A549 (cell line): Measurements from ENCODE around the gene CPED1. TPM values are rescaled to one million over a fixed set of nuclear protein-coding genes. Genes with fewer than 3 reads are reported as not detected.
"Not testable (repeated sequence)": the region's sequence is repeated elsewhere in the genome, so short reads cannot be mapped to it uniquely, and the experiment has no call there.

Experiments
- ATAC-seq, 2 experiments: fragments of 200-7000 bp in 1 of 2; fragments of >200 bp in 1 of 2; cut with Nextera tagmentation in 1 of 2; cut with Tn5 transposase in 1 of 2; 3 replicates each; pipeline versions ENCODE4 v1.8.0 to v1.9.1; 2018 to 2020; ENCODE audit warnings: mild to moderate bottlenecking in 1 of 2, moderate library complexity in 1 of 2
- CTCF ChIA-PET: fragments of 300-600 bp; sonication (Branson Sonifier 250); formaldehyde crosslinking; extraction: SDS; loops from one replicate; lab custom pipeline; 2021; ENCODE audit warnings: antibody characterized with exemption, inconsistent platforms; lab: Yijun Ruan, JAX
- POLR2A ChIA-PET: fragments of 350-600 bp; formaldehyde crosslinking; extraction: SDS; loops from one replicate; lab custom pipeline; 2021; ENCODE audit warnings: antibody characterized with exemption, inconsistent platforms; lab: Yijun Ruan, JAX
- DNase-seq, 2 experiments: peaks; one replicate each; pipeline versions ENCODE4 v3.0.0 to v3.0.0-alpha.2; 2011 to 2016; ENCODE audit warnings: low read depth in 1 of 2, low spot score in 1 of 2
- FAIRE-seq: peaks from 2 replicates; lab custom pipeline; 2011; peaks lifted over from hg19 to GRCh38; lab: Jason Lieb, UNC
- H3K27ac ChIP-seq, 2 experiments: fragments of >200 bp; sonication (Bioruptor Twin); formaldehyde crosslinking; 3 replicates each; pipeline ENCODE4 v1.5.1; 2016 to 2017
- H3K4me1 ChIP-seq: fragments of >200 bp; sonication (Bioruptor Twin); formaldehyde crosslinking; 3 replicates; pipeline ENCODE4 v1.6.1; 2016
- H3K4me2 ChIP-seq: fragments of >200 bp; sonication (Bioruptor Twin); formaldehyde crosslinking; 3 replicates; pipeline ENCODE4 v1.6.1; 2016
- H3K4me3 ChIP-seq: fragments of >200 bp; sonication (Bioruptor Twin); formaldehyde crosslinking; 3 replicates; pipeline ENCODE4 v1.5.1; 2016
- H3K9me3 ChIP-seq: fragments of >200 bp; sonication (Bioruptor Twin); formaldehyde crosslinking; 3 replicates; pipeline ENCODE4 v1.6.1; 2016
- BCL3 ChIP-seq: fragments of >200 bp; sonication (Bioruptor Twin); formaldehyde crosslinking; IDR thresholded peaks from 3 replicates; pipeline ENCODE4 v1.6.1; 2016
- CBX2 ChIP-seq: fragments of 200-600 bp; sonication (generic); IDR thresholded peaks from 2 replicates; pipeline ENCODE4 v1.6.1; 2016; ENCODE audit warnings: low read depth, mild to moderate bottlenecking, borderline replicate concordance
- CEBPB ChIP-seq, 2 experiments: fragments of >200 bp in 1 of 2; sonication (Bioruptor Twin) in 1 of 2; formaldehyde crosslinking in 1 of 2; IDR thresholded peaks; 2 replicates each; pipeline ENCODE4 v1.6.1; 2012 to 2016
- EP300 ChIP-seq, 2 experiments: fragments of >200 bp; sonication (Bioruptor Twin); formaldehyde crosslinking; IDR thresholded peaks; 2 replicates in 1 of 2; 3 replicates in 1 of 2; pipeline ENCODE4 v1.6.1; 2016 to 2017
- ESRRA ChIP-seq: fragments of 150-350 bp; IDR thresholded peaks from 2 replicates; pipeline ENCODE4 v1.6.1; 2014; ENCODE audit warnings: mild to moderate bottlenecking, low read length, borderline replicate concordance
- HOXB13 ChIP-seq: fragments of 250-450 bp; sonication (Bioruptor Pico); IDR thresholded peaks from 2 replicates; pipeline ENCODE4 v1.5.0; 2020; ENCODE audit warnings: low read depth, mild to moderate bottlenecking, moderate library complexity
- JUNB ChIP-seq: fragments of >200 bp; sonication (Bioruptor Twin); formaldehyde crosslinking; IDR thresholded peaks from 2 replicates; pipeline ENCODE4 v1.6.1; 2016
- MAFK ChIP-seq: fragments of 450-650 bp; IDR thresholded peaks from 2 replicates; pipeline ENCODE4 v1.6.1; 2014; ENCODE audit not compliant: partially characterized antibody
- MYC ChIP-seq: IDR thresholded peaks from 2 replicates; pipeline ENCODE4 v1.6.1; 2012; ENCODE audit warnings: mild to moderate bottlenecking, inconsistent platforms, low read length, improper control_type of control experiment, borderline replicate concordance
- NPAS2 ChIP-seq: fragments of 250-450 bp; sonication (Bioruptor Pico); IDR thresholded peaks from 2 replicates; pipeline ENCODE4 v1.8.0; 2022; ENCODE audit warnings: mild to moderate bottlenecking, moderate library complexity, borderline replicate concordance
- RAD21 ChIP-seq, 2 experiments: fragments of >200 bp in 1 of 2; sonication (Bioruptor Twin) in 1 of 2; formaldehyde crosslinking in 1 of 2; IDR thresholded peaks in 1 of 2; conservative IDR thresholded peaks in 1 of 2; 2 replicates in 1 of 2; 3 replicates in 1 of 2; pipeline ENCODE4 v1.6.1; 2012 to 2018; ENCODE audit warnings: inconsistent platforms in 1 of 2
- REST ChIP-seq: fragments of 200-600 bp; sonication (generic); IDR thresholded peaks from 2 replicates; pipeline ENCODE4 v1.6.1; 2016; ENCODE audit warnings: antibody characterized with exemption, mild to moderate bottlenecking, moderate library complexity
- RFX5 ChIP-seq: fragments of 450-650 bp; IDR thresholded peaks from 2 replicates; pipeline ENCODE4 v1.7.1; 2014; ENCODE audit warnings: antibody characterized with exemption, mild to moderate bottlenecking, moderate library complexity
- ZC3H11A ChIP-seq: fragments of 450-650 bp; IDR thresholded peaks from 2 replicates; pipeline ENCODE4 v1.6.1; 2014; ENCODE audit warnings: antibody characterized with exemption, mild to moderate bottlenecking
- WGBS: methylation state at CpG from one replicate; pipeline ENCODE4 v1.1.6; 2017; ENCODE audit errors: missing lambda C conversion rate; 5-methylcytosine and 5-hydroxymethylcytosine counted together
- polyA plus RNA-seq, 4 experiments: library from polyadenylated mRNA; depleted of rRNA in 3 of 4; stranded (reverse); fragments of >200 nt; fragmentation: RNase III in 1 of 4; extraction: RNeasy Plus Mini Kit Qiagen cat#74134 plus additional on column Dnase treatment in 1 of 4; gene quantifications; 2 replicates in 3 of 4; 3 replicates in 1 of 4; pipeline ENCODE4 v1.2.3, GENCODE V29; 2011 to 2017

CPED1 gene
- polyA plus RNA-seq, 2 of the 4 experiments (the other 2 are of a cell fraction), result 0.03 TPM; not detected in 1

GRCh38 chr7:121313220-121313792, 324.8 kb downstream of the CPED1 start:
- Histone ChIP-seq H3K9me3 (no peaks in the 10 kb centered on the region), H3K4me1 (no peaks in the 10 kb centered on the region), H3K27ac (no peak overlapping the region), H3K4me2 (peak overlapping the region; percentile 45; the same call in 2 of the 3 replicates), H3K4me3 (no peak overlapping the region)
- TF ChIP-seq REST (no peak), HOXB13 (CRISPR knock-in tag) (no peak)
- no peak for ATAC-seq
- ChIA-PET POLR2A (no interaction called here), CTCF (interaction anchor here (1.3 kb wide), 1 partner anchor 681 kb away, joined by 3 read pairs; no protein-coding TSS in a partner anchor)
- FAIRE-seq, result no peak
- DNase-seq, result no peak
- WGBS, result 2% methylated on average over 3 of the region's 3 CpGs

GRCh38 chr7:121313793-121314676, 325.5 kb downstream of the CPED1 start:
- FAIRE-seq (no peak), ATAC-seq (no peak), DNase-seq (no peak)
- Histone ChIP-seq H3K4me3 (no peak overlapping the region), H3K4me1 (no peaks in the 10 kb centered on the region), H3K9me3 (no peaks in the 10 kb centered on the region), H3K27ac (no peak overlapping the region), H3K4me2 (peak overlapping the region; percentile 45)
- TF ChIP-seq RFX5, result no peak
- TF ChIP-seq CEBPB (IDR thresholded peaks at IDR 0.05), result no peak
- no peak for TF ChIP-seq ZC3H11A
- no peak for TF ChIP-seq NPAS2
- TF ChIP-seq EP300 (IDR thresholded peaks at IDR 0.05), result no peak
- no peak for TF ChIP-seq MYC
- no peak for TF ChIP-seq ESRRA
- no peak for TF ChIP-seq CBX2
- 7% methylated on average over 9 of the region's 9 CpGs for WGBS
- ChIA-PET POLR2A (no interaction called here), CTCF (interaction anchor here (1.3 kb wide), 1 partner anchor 680 kb away, joined by 3 read pairs; no protein-coding TSS in a partner anchor)

- CTCF ChIA-PET, H3K4me1 ChIP-seq, H3K27ac ChIP-seq, ATAC-seq, FAIRE-seq, DNase-seq, H3K9me3 ChIP-seq, POLR2A ChIA-PET, H3K4me2 ChIP-seq, H3K4me3 ChIP-seq: not testable (repeated sequence)
- WGBS, result 33% methylated on average over 2 of the region's 3 CpGs
These were observed 326.7 kb downstream of the CPED1 start for GRCh38 chr7:121315170-121315569.

- POLR2A ChIA-PET, result no interaction called here
- ATAC-seq (no peak), FAIRE-seq (no peak), DNase-seq (no peak)
- no peak overlapping the region for H3K27ac ChIP-seq
- no peak overlapping the region for H3K4me3 ChIP-seq
- no peaks in the 10 kb centered on the region for H3K9me3 ChIP-seq
- H3K4me2 ChIP-seq, result no peak overlapping the region
- CTCF ChIA-PET, result no interaction called here
- no peaks in the 10 kb centered on the region for H3K4me1 ChIP-seq
- TF ChIP-seq BCL3 (no peak), ESRRA (no peak), RAD21 (conservative IDR thresholded peaks at IDR 0.05 in 1 of 2, IDR thresholded peaks at IDR 0.05 in 1 of 2) (no peak), REST (no peak), MAFK (peak; percentile 36), JUNB (no peak), EP300 (IDR thresholded peaks at IDR 0.05) (no peak)
- 10% methylated on average over 3 of the region's 3 CpGs for WGBS
These were observed 333.9 kb downstream of the CPED1 start for GRCh38 chr7:121322460-121322859.
